HG02938 (cell line): ENCODE results near the gene COL6A5.
"Not testable (repeated sequence)": the region's sequence is repeated elsewhere in the genome, so short reads cannot be mapped to it uniquely, and the experiment has no call there.

Experiments
- ATAC-seq: cut with Tn5 transposase; IDR thresholded peaks from one replicate; pipeline ENCODE4 v1.9.1; 2021; ENCODE audit warnings: mild to moderate bottlenecking, moderate library complexity; ENCODE audit not compliant: unreplicated experiment

Gene COL6A5

GRCh38 chr3:130345487-130346079, at the start of gene COL6A5:
COL6A5 (plus strand) TSS chr3:130345672; CDS start chr3:130373639, 27,967 bp downstream.
- no peak for ATAC-seq

DNA sequence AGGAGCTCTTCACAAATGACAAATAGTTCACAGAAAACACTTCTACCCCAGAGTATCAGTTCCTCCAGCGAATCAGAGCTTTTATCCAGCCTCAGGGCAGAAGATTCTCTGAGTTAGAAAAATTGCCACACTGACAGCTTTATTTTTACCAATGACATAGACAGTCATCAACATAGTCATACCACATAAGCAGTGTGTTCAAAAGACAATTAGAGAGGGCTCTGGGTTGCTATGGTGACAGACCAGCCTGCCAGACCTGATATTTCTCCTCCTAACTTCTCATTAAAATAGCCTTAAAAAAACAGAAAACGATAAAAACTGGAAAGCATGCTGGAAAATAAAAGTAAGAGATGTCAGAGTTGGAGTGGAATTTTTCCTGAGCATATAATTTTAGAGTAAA, 45.9 kb upstream of the COL6A5 start:
- ATAC-seq = no peak

GRCh38 chr3:130300888-130301287, 44.6 kb upstream of the COL6A5 start:
- no peak for ATAC-seq

- ATAC-seq = no peak
Observed at GRCh38 chr3:130310109-130310508, 35.4 kb upstream of the COL6A5 start.

- no peak for ATAC-seq
Observed at GRCh38 chr3:130312374-130312773, 33.1 kb upstream of the COL6A5 start.

DNA sequence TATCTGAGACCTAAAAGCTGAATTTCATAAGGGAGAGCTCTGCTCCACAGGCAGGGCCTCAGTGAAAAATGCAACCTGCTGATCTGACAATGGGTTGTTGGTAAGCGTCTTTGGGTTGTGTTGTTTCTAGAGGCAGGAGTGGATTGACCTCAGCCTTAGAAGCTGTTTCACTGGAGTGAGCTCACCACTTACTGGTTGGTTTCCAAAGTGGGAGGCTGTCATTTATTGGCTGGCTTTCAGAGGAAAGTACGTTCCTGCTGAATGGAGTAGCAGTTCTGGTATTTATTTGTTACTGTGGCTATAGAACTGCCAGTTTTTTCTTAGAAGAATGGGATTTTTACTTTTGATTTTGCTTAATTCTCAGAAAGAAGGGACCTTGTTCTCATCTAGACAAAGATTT, 29.3 kb upstream of the COL6A5 start:
- no peak for ATAC-seq

GRCh38 chr3:130323503-130323902, 22.0 kb upstream of the COL6A5 start:
- no peak for ATAC-seq

DNA sequence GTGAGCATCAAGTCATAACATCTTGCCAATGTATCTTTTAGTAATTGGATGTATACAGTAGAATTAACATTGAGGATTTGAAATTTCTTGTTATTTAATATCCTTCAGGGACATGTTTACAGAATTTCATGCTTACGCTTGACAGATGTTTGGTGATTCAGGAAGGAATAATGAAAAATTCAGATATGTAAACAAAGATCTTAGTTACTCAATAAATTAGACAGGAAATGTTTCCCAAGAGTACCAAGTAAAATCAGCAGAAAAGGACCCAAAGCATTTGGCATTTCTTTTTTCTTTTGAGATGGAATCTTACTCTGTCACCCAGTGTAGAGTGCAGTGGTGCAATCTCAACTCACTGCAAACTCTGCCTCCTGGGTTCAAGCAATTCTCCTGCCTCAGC, 4.7 kb upstream of the COL6A5 start:
- ATAC-seq = no peak

DNA sequence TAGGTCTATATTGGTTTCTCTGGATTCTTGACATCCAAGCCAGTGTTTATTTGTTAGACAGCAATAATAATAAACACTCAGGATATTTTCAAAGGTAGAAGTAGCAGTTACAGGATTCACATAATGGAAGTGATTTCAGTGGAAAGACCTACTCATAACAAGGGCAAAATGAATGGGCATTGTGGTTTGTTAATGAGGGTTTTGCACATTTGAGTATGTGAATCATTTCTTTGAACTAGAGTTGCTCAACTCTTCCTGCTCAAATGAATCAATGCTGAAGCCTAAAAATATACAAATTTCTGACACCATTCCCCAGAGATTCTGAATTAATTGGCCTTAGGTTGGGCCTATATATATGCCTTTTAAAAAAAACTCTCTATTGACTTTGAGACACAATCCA, 4.1 kb upstream of the COL6A5 start:
- no peak for ATAC-seq

GRCh38 chr3:130341882-130342281, 3.6 kb upstream of the COL6A5 start:
- ATAC-seq = no peak

GRCh38 chr3:130342821-130343661, 2.4 kb upstream of the COL6A5 start:
- ATAC-seq = no peak

DNA sequence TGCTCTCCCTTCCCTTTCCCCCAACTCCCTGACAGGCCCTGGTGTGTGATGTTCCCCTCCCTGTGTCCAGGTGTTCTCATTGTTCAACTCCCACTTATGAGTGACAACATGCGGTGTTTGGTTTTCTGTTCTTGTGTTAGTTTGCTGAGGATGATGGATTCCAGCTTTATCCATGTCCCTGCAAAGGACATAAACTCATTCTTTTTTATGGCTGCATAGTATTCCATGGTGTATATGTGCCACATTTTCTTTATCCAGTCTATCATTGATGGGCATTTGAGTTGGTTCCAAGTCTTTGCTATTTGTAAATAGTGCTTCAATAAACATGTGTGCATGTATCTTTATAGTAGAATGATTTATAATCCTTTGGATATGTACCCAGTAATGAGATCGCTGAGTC, 2.8 kb downstream of the COL6A5 start:
- not testable (repeated sequence) for ATAC-seq

GRCh38 chr3:130354430-130354829, 9.0 kb downstream of the COL6A5 start:
- no peak for ATAC-seq

- no peak for ATAC-seq
Observed at GRCh38 chr3:130374033-130374432, 28.6 kb downstream of the COL6A5 start.

DNA sequence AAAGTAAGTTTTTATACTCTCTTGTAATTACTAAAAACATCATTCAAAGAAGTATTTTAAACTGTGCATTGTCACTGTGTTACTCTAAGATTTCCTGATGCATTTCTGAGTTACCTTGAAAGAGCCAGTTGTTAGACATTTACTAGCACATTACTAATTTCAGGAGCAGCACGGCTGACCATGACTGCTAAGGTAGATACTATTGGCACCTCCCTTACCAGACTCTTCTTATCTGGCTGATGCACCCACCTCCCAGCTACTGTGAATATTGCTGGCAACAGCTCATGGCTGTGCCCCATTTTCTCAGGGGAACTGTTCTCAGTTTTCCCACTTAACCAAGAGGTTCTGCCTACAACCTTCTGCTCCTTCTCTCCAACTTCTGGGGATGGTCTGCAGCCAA, 29.4 kb downstream of the COL6A5 start:
- ATAC-seq = no peak

DNA sequence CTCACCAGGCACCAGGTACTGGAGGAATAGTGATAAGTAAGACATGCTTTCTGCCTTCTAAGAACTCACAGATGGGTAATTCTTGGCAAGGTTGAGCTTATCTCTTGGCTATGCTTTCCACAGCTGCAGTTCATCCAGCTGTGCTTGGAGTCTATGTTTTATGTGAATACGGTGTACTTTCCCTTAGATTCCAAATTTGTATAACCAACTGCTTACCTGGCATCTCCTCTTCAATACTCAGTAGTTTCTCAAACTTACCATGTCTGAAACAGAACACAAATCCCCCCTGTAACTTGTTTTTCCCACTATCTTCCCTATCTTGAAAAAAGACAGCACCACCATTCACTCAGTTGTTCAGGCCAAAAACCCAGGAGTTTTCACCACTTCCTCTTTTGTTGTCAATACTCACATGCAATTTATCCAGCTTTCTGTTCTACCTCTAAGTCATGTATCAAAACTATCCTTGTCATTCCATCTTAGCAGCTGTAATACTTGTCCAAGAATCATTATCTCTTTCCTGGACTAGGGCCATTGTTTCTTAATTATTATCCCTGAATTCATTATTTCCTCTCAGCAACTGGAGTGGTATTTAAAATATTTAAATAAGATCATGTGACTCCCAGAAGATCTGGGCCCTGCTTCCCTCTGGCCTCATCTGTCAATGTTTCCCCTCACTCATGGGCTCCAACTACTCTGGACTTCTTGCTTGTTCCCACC, 32.6 kb downstream of the COL6A5 start:
- no peak for ATAC-seq

DNA sequence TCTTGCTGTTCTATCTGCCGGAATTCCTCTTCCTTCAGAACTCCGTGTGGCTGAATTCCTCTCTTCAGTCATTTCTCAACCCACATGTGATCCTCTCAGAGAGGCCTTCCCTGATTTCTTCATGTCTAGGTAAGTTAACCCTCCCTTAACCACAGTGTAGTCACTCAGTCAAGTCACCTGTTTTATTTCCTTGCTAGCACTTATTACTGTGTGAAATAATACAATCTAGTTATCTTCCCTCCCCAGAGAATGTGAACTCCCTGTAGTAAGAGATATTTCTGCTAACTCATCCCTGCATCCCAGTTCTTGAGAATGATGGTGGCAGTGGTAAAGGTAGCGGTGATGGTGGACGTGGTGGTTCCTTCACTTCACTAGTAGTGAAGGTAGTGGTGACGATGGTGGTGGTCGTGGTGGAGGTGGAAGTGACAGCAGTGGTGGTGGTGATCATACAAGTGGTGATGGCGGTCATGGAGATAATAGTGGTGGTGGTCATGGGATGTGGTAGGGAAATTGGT, 33.3 kb downstream of the COL6A5 start:
- no peak for ATAC-seq

GRCh38 chr3:130379274-130379673, 33.8 kb downstream of the COL6A5 start:
- no peak for ATAC-seq

DNA sequence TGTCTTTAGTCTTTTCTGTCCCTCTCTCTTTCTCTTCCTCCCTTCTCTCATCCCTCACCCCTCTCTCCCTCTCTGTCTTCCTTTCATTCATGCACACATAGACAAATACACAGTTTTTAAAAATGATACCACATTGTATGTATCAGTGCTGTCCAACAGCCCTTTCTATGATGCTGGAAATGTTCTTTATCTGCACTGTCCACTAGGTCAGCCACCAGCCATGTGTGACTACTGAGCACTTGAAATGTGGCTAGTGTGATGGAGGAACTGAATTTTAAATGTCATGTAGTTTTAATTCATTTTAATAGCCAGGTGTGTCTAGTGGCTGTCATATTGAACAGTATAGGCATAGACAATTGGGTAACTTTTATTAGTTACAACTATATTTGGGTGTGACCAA, 34.9 kb downstream of the COL6A5 start:
- ATAC-seq = no peak

- no peak for ATAC-seq
Observed at GRCh38 chr3:130383424-130383823, 38.0 kb downstream of the COL6A5 start.

GRCh38 chr3:130384476-130385025, 39.1 kb downstream of the COL6A5 start:
- ATAC-seq = no peak
